Neural progenitor cell (in vitro differentiated cells): ENCODE data around the gene SLC35G4. TPM values are rescaled to one million over a fixed set of nuclear protein-coding genes. Genes with fewer than 3 reads are reported as not detected.

Experiments used
- DNase-seq: peaks from one replicate; pipeline ENCODE4 v3.0.0-alpha.2; 2016; ENCODE audit warnings: low spot score
- H2AFZ ChIP-seq: fragments of 200-600 bp; sonication (generic); replicated peaks from 2 replicates; pipeline ENCODE4 v1.6.1; 2016; ENCODE audit warnings: antibody characterized with exemption
- H3F3A ChIP-seq: fragments of 200-600 bp; sonication (generic); 2 replicates; pipeline ENCODE4 v1.6.1; 2016; ENCODE audit warnings: antibody characterized with exemption, low read depth
- H3K27ac ChIP-seq: fragments of 200-600 bp; sonication (generic); 2 replicates; pipeline ENCODE4 v1.5.1; 2016; ENCODE audit warnings: mild to moderate bottlenecking
- H3K27me3 ChIP-seq: fragments of 200-600 bp; sonication (generic); 2 replicates; pipeline ENCODE4 v1.6.1; 2016; ENCODE audit warnings: mild to moderate bottlenecking, moderate library complexity
- H3K36me3 ChIP-seq: fragments of 200-600 bp; sonication (generic); 2 replicates; pipeline ENCODE4 v1.5.1; 2016
- H3K4me1 ChIP-seq: fragments of 200-600 bp; sonication (generic); 2 replicates; pipeline ENCODE4 v1.6.1; 2016; ENCODE audit warnings: mixed run types
- H3K4me2 ChIP-seq: fragments of 200-600 bp; sonication (generic); 2 replicates; pipeline ENCODE4 v1.6.1; 2016
- H3K4me3 ChIP-seq: fragments of 200-600 bp; sonication (generic); 2 replicates; pipeline ENCODE4 v1.5.1; 2016
- H3K79me2 ChIP-seq: fragments of 200-600 bp; sonication (generic); 2 replicates; pipeline ENCODE4 v1.6.1; 2016; ENCODE audit warnings: low read depth
- H3K9ac ChIP-seq: fragments of 200-600 bp; sonication (generic); 2 replicates; pipeline ENCODE4 v1.6.1; 2016
- H3K9me3 ChIP-seq: fragments of 200-600 bp; sonication (generic); 2 replicates; pipeline ENCODE4 v1.5.1; 2016; ENCODE audit warnings: low read depth
- H4K20me1 ChIP-seq: fragments of 200-600 bp; sonication (generic); 2 replicates; pipeline ENCODE4 v1.6.1; 2016; ENCODE audit warnings: low read depth
- H3K27ac Mint-ChIP-seq: 3 replicates; pipeline ENCODE4 v1.8.0; 2021; ENCODE audit warnings: mixed read lengths
- H3K27me3 Mint-ChIP-seq: 2 replicates; pipeline ENCODE4 v1.8.0; 2022; ENCODE audit warnings: low read depth, mild to moderate bottlenecking, inconsistent platforms, moderate library complexity, mixed read lengths; ENCODE audit not compliant: insufficient read depth
- H3K36me3 Mint-ChIP-seq: 3 replicates; pipeline ENCODE4 v1.8.0; 2021; ENCODE audit warnings: mixed read lengths
- H3K4me1 Mint-ChIP-seq: 3 replicates; pipeline ENCODE4 v1.8.0; 2021; ENCODE audit warnings: mixed read lengths
- H3K4me3 Mint-ChIP-seq: 3 replicates; pipeline ENCODE4 v1.8.0; 2021; ENCODE audit warnings: mild to moderate bottlenecking, moderate library complexity, mixed read lengths
- H3K9me3 Mint-ChIP-seq: 3 replicates; pipeline ENCODE4 v1.8.0; 2020; ENCODE audit warnings: mixed read lengths
- EZH2 ChIP-seq: fragments of 200-600 bp; sonication (generic); IDR thresholded peaks from 2 replicates; pipeline ENCODE4 v1.6.1; 2017; ENCODE audit warnings: antibody characterized with exemption, mild to moderate bottlenecking, moderate library complexity
- EZH2phosphoT487 ChIP-seq: fragments of 200-600 bp; sonication (generic); IDR thresholded peaks from 2 replicates; pipeline ENCODE4 v1.6.1; 2017; ENCODE audit warnings: antibody characterized with exemption
- total RNA-seq: library from RNA; depleted of rRNA; stranded (reverse); fragments of >200 nt; gene quantifications from 2 replicates; pipeline ENCODE4 v1.2.3, GENCODE V29; 2015; ENCODE audit warnings: low replicate concordance
- TF ChIP-seq, protein P1 (sequence below): fragments of 200-600 bp; sonication (generic); IDR thresholded peaks from 2 replicates; pipeline ENCODE4 v1.5.1; 2017; ENCODE audit warnings: antibody characterized with exemption, mild to moderate bottlenecking

The SLC35G4 gene
- total RNA-seq, 1 donor from 2014 or later = not detected

DNA sequence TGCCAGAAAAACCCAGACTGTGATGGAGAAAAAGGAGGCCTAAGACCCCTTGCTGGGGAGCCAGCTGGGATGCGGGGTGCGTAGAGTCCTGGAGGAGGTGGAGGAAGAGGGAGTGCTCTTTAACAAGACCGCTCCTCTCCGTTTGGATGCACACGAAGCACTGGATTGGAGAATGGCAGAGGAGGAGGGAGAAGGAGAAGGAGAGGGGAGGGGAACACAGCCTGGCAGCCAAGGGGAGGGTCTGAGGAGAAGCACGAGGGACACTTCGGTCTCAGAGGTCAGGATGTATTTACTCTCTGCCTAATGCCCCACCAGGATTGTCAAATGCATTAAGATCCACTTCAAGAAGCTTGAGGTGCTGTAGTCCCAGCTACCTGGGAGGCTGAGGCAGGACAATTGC, 42.0 kb upstream of the SLC35G4 start:
- H3K4me2 ChIP-seq = no peak overlapping the region
- H4K20me1 ChIP-seq = no peaks in the 10 kb centered on the region
- H3K4me1 ChIP-seq = no peaks in the 10 kb centered on the region
- Mint-ChIP-seq H3K27me3 (peaks cover 2% of the 10 kb centered on the region), H3K9me3 (no peaks in the 10 kb centered on the region), H3K27ac (no peak overlapping the region), H3K4me3 (no peak overlapping the region), H3K36me3 (no peaks in the 10 kb centered on the region), H3K4me1 (peaks cover 16% of the 10 kb centered on the region)
- no peak overlapping the region for H2AFZ ChIP-seq
- no peaks in the 10 kb centered on the region for H3K79me2 ChIP-seq
- TF ChIP-seq EZH2phosphoT487 = no peak
- TF ChIP-seq, protein P1, sequence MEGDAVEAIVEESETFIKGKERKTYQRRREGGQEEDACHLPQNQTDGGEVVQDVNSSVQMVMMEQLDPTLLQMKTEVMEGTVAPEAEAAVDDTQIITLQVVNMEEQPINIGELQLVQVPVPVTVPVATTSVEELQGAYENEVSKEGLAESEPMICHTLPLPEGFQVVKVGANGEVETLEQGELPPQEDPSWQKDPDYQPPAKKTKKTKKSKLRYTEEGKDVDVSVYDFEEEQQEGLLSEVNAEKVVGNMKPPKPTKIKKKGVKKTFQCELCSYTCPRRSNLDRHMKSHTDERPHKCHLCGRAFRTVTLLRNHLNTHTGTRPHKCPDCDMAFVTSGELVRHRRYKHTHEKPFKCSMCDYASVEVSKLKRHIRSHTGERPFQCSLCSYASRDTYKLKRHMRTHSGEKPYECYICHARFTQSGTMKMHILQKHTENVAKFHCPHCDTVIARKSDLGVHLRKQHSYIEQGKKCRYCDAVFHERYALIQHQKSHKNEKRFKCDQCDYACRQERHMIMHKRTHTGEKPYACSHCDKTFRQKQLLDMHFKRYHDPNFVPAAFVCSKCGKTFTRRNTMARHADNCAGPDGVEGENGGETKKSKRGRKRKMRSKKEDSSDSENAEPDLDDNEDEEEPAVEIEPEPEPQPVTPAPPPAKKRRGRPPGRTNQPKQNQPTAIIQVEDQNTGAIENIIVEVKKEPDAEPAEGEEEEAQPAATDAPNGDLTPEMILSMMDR = no peak
- no peak for TF ChIP-seq EZH2
- H3K9ac ChIP-seq = no peak overlapping the region
- no peak overlapping the region for H3K27ac ChIP-seq
- no peaks in the 10 kb centered on the region for H3F3A ChIP-seq
- no peak for DNase-seq
- H3K27me3 ChIP-seq = no peaks in the 10 kb centered on the region
- no peaks in the 10 kb centered on the region for H3K9me3 ChIP-seq
- no peak overlapping the region for H3K4me3 ChIP-seq
- no peaks in the 10 kb centered on the region for H3K36me3 ChIP-seq

DNA sequence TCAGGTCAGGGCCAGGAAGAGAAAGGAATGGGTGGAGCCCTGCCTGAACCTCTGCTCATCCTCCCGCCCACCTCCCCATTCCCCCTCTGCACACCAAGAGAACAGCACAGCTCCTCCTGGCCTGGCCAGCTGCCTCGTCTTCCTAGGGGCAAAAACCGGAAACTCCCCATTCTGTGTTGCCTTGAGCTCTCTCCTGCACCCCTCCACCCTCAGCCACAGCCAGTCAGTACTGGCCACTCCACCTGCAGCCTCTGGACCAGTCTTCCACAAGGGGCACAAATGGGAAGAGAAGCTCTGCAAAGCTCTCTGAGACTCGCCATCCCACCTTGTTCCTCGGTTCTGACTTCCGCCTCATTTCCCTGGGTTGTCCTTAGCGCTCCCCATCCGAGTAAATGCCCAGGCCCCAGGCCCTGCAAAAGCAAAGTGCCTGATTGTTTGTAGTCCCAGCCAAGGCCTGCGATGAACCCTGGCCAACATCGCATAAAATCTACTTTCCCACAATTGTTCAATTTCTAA, 39.3 kb upstream of the SLC35G4 start:
- no peak for DNase-seq
- no peak overlapping the region for H3K4me3 Mint-ChIP-seq
- no peaks in the 10 kb centered on the region for H4K20me1 ChIP-seq
- H3K27me3 ChIP-seq = no peaks in the 10 kb centered on the region
- H3K27ac Mint-ChIP-seq = no peak overlapping the region
- H2AFZ ChIP-seq = peak overlapping the region; percentile 37
- no peaks in the 10 kb centered on the region for H3K79me2 ChIP-seq
- TF ChIP-seq EZH2phosphoT487 = no peak
- TF ChIP-seq, protein P1 = no peak
- no peak for TF ChIP-seq EZH2
- no peak overlapping the region for H3K9ac ChIP-seq
- no peaks in the 10 kb centered on the region for H3F3A ChIP-seq
- H3K36me3 ChIP-seq = no peaks in the 10 kb centered on the region
- no peaks in the 10 kb centered on the region for H3K9me3 ChIP-seq
- H3K4me1 ChIP-seq = no peaks in the 10 kb centered on the region
- H3K4me1 Mint-ChIP-seq = peaks cover 16% of the 10 kb centered on the region
- no peak overlapping the region for H3K4me3 ChIP-seq
- H3K9me3 Mint-ChIP-seq = no peaks in the 10 kb centered on the region
- H3K36me3 Mint-ChIP-seq = no peaks in the 10 kb centered on the region
- H3K27me3 Mint-ChIP-seq = peaks cover 2% of the 10 kb centered on the region
- H3K27ac ChIP-seq = no peak overlapping the region
- H3K4me2 ChIP-seq = no peak overlapping the region

DNA sequence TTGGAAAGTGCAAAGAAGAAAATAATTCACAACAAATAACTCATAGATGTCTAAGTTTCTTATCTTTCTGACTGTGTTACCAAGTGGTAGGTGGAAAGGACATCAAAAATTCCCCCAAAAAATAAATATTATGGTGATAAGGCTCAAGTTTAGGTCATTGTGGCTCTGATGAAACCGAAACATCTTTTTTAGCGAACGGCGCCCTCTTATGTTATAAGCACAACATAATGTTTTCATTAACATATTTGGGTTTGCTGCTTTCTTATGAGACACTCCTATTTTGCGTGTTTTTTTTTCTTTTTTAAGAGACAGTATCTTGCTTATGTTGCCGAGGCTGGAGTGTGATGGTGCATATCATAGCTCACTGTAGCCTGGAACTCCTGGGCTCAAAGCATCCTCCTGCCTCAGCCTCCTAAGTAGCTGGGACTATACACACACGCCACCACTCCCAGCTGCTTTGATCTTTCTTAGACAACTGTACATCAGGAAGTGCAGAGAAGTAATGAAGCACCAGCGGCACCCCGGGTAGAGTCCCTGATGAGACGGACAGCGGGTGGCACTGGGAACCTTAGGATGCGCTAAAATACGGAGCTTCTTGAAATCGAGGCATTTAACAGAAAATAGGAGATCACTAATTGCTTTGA, 38.5 kb upstream of the SLC35G4 start:
- no peaks in the 10 kb centered on the region for H3K36me3 Mint-ChIP-seq
- H3K27ac Mint-ChIP-seq = no peak overlapping the region
- Histone ChIP-seq H3F3A (no peaks in the 10 kb centered on the region), H3K4me1 (no peaks in the 10 kb centered on the region), H3K9me3 (no peaks in the 10 kb centered on the region), H4K20me1 (no peaks in the 10 kb centered on the region), H3K9ac (no peak overlapping the region), H3K27ac (no peak overlapping the region), H3K79me2 (no peaks in the 10 kb centered on the region), H3K4me3 (no peak overlapping the region), H3K4me2 (no peak overlapping the region), H2AFZ (no peak overlapping the region), H3K36me3 (no peaks in the 10 kb centered on the region), H3K27me3 (no peaks in the 10 kb centered on the region)
- H3K27me3 Mint-ChIP-seq = peaks cover 2% of the 10 kb centered on the region
- H3K9me3 Mint-ChIP-seq = no peaks in the 10 kb centered on the region
- peaks cover 16% of the 10 kb centered on the region for H3K4me1 Mint-ChIP-seq
- no peak for DNase-seq
- TF ChIP-seq, protein P1 = peak; percentile 48
- no peak for TF ChIP-seq EZH2
- H3K4me3 Mint-ChIP-seq = no peak overlapping the region
